DMS153 treated with DMSO at 0.1 percent for 48 hours (cell line): Measurements from ENCODE around the gene CTXN3.

ENCODE experiments used
- DNase-seq: peaks from one replicate; lab custom pipeline; 2025; ENCODE audit not compliant: unreplicated experiment; lab: John Stamatoyannopoulos, UW

CTXN3 gene

GRCh38 chr5:127649018-127649439 lies at the start of gene CTXN3:
Gene CTXN3 (plus strand): TSS chr5:127649082. CDS start chr5:127657522, 8,440 bp downstream.
- DNase-seq: peak; percentile 77

GRCh38 chr5:127599320-127599719 lies 49.6 kb upstream of the CTXN3 start:
- DNase-seq: no peak

GRCh38 chr5:127599847-127600246 lies 49.0 kb upstream of the CTXN3 start:
- no peak for DNase-seq

GRCh38 chr5:127601111-127601510 lies 47.8 kb upstream of the CTXN3 start:
- DNase-seq: no peak

GRCh38 chr5:127601601-127602000 lies 47.3 kb upstream of the CTXN3 start:
- no peak for DNase-seq

- no peak for DNase-seq
These were observed 46.4 kb upstream of the CTXN3 start for GRCh38 chr5:127602481-127602880.

GRCh38 chr5:127602896-127603844 lies 45.7 kb upstream of the CTXN3 start:
- no peak for DNase-seq

- no peak for DNase-seq
These were observed 40.7 kb upstream of the CTXN3 start for GRCh38 chr5:127608077-127608660.

- DNase-seq: no peak
These were observed 39.9 kb upstream of the CTXN3 start for GRCh38 chr5:127609011-127609410.

GRCh38 chr5:127609957-127610356 lies 38.9 kb upstream of the CTXN3 start:
- DNase-seq: no peak

- no peak for DNase-seq
These were observed 36.3 kb upstream of the CTXN3 start for GRCh38 chr5:127612441-127613141.

GRCh38 chr5:127615916-127616315 lies 33.0 kb upstream of the CTXN3 start:
- DNase-seq: no peak

GRCh38 chr5:127619908-127620479 lies 28.9 kb upstream of the CTXN3 start:
- no peak for DNase-seq

- DNase-seq: no peak
These were observed 27.1 kb upstream of the CTXN3 start for GRCh38 chr5:127621601-127622325.

- DNase-seq: no peak
These were observed 14.9 kb upstream of the CTXN3 start for GRCh38 chr5:127634007-127634406.

- DNase-seq: no peak
These were observed 9.1 kb upstream of the CTXN3 start for GRCh38 chr5:127639828-127640227.

GRCh38 chr5:127642949-127643348 lies 5.9 kb upstream of the CTXN3 start:
- DNase-seq: no peak

GRCh38 chr5:127643607-127644006 lies 5.3 kb upstream of the CTXN3 start:
- no peak for DNase-seq

GRCh38 chr5:127645300-127645726 lies 3.6 kb upstream of the CTXN3 start:
- DNase-seq: no peak

GRCh38 chr5:127647361-127647958 lies 1.4 kb upstream of the CTXN3 start:
- no peak for DNase-seq
